Endometrium (tissue), 2 donors: ENCODE measurements around the gene PIP4K2B.
"Not testable (repeated sequence)": the region's sequence is repeated elsewhere in the genome, so short reads cannot be mapped to it uniquely, and the experiment has no call there.

Source experiments
- FAIRE-seq: peaks from 2 replicates; lab custom pipeline; 2012; peaks lifted over from hg19 to GRCh38; lab: Jason Lieb, UNC
- donor health status: control.
- donor health status: control.

PIP4K2B gene

DNA sequence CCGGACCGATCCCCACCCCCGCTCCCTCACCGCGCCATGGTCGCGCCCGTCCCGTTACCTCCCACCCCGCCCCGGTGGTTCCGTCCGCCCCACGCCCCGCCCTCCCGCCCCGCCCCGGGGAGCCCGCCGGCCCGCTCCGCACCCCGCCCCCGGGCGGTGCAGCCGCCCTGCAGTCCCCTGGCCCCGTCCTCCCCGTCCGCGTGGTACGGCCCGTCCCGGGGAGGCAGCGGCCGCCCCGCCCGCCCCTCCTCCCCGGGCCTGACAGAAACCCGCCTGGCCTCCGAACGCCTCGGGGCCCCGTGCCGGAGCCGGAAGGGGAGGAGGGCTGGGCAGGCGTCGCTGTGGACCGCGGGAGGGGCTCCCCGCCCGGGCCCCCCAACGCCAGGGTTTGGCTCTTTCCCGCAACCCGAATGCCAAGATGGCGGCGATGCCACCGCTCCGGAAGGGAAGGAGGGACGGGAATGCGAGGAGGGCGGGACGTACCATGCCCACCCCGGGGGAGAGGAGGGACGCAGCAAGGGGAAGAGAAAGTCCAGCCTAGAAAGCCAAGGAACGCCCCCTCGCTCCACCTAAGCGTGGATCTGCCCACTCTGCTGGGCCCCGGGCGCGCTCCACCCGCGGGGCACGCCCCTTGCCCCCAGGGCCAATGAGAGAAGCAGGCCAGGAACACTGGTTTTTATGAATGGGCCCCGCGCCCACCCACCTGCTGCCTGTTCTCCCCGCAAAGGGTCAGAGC is at the start of gene PIP4K2B:
Gene PIP4K2B, minus strand, starts transcription at position 56 of the 736 bp plus-strand sequence. CDS start 132 bp downstream, outside the sequence.
- FAIRE-seq, result no peak

DNA sequence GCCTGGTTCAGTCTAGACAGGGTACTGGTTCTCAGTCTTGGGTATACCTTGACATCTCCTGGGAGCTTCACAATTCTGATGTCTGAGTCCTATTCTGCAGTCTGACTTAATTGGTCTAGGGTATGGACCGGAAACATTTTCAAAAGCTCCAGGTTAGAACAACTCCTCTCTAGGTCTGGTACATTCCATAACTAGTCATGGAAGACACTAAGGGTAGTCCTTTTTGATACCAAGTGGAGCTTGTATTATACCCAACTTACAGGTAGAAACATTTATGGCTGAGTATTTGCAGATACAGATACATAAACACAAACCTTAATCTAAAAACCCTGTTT is 49.2 kb upstream of the PIP4K2B start:
- FAIRE-seq, result no peak

DNA sequence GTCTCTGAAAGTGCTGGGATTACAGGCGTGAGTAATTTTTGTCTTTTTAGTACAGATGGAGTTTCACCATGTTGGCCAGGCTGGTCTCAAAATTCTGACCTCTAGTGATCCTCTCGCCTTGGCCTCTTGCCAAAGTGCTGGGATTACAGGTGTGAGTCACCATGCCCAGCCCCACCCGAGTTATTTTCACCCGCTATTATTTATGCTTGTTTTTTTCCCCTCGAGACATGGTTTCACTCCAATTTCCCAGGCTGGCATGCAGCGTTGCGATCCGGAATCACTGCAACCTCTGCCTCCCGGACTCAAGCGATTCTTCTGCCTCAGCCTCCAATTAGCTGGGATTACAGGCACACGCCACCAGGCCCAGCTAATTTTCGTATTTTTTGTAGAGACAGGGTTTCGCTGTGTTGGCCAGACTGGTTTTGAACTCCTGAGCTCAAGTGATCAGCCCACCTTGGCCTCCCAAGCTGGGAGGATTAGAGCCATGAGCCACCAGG is 45.0 kb upstream of the PIP4K2B start:
- FAIRE-seq, result no peak

DNA sequence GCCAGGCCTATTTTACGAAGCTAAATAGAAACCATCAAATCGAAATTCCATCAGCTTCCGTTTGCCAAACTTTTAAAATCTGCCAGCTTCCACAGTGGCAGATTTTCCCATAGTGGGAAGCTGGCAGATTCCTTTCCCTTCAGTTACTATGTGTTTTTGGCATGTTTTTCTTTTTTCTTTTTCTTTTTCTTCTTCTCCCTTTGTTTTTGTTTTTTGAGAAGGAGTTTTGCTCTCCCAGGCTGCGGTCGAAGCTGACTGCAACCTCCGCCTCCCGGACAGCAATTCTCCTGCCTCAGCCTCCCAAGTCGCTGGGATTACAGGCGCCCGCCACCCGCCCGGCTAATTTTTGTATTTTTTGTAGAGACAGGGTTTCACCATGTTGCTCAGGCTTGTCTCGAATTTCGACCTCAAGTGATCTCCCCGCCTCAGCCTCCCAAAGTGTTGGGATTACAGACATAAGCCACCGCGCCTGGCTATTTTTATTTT is 26.4 kb upstream of the PIP4K2B start:
- FAIRE-seq, result no peak

DNA sequence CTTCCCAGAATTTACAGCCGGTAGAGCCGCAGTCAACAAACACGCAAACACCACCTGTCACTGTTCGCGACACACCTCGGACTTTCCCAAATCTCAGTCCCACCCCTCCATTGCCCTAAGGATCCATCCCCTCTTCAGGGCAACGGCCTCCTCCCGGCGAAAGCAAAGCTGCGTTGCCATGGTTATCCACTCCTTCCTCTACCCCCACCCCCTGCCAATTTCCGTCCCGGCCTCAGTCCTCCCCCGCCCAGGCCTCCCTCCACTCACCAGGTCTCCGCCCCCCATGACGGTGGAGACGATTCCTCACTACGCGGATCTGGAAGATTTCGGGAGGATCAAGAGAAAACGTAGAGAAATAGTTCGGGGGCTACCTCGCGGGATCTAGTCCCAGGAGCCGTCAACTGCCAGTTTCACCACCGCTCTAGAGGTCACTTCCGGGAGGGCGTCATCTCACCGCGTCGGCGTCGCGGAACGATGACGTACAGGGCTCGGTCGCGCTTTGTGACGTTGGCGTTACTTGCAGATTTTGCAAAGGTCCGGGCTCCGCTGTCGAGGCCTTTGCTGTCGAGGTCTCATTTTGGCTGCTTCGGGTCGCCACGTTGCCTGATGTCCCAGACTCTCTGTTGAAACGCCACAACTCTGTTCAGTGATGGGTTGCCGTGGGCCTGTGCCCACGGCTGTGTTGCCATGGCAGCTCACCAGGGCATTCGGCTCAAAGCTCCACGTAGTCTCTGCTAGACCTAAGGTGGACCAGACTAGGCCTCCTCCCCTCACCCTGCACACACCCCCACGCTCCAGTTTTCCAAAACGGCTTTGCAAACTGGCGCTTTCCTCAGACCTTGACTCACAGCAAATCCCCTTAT is 25.8 kb upstream of the PIP4K2B start, which contains the start of gene CWC25:
Gene CWC25, minus strand, starts transcription at position 423 of the 863 bp plus-strand sequence. Its CDS starts 138 bp downstream, at position 285.
- FAIRE-seq, result no peak

DNA sequence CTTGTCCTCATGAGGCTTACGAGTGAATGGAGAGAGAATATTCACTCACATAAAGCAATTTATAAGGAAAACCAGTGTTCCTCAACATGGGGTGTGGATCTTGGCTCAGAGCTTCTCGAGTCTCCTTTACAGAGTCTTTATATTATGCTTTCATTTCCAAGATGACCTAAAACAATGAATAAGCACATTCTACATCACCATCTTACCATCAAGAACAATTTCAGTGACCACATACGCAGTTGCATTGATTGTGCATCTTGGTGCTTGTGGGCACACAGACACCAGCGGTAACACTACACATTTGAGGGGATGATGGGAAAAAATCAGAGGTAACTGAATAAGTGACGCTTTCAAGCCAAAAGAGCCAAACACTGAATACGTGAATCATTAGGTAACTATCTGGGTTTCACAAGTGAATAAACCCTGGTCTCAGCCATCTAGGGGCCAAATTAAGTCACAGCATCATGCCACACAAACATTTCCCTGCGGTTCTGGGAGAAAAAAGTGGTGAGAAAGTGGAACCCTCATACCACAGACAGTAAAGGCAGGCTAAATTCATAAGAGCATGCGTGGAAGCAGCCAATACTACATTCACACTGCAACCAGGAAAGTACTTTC is 16.3 kb upstream of the PIP4K2B start:
- no peak for FAIRE-seq

DNA sequence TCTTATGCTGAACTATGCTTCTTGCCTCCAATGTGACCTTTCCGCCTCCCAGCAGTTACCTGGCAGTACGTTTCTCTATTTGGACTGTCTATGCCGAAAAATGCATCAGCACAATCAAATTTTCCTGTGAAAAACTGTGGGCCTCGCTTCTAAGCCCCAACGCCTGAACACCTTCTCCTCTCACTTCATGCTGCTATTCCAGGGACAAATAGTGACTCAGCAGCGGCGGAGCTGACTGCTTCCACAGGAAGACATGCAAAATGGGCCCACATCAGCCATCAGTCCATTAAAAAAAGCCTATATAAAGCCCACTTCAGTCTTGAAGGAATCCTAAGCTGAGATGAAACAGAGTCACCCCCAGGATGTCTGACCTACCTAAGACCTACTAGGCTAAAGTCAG is 10.5 kb upstream of the PIP4K2B start:
- FAIRE-seq, result no peak

DNA sequence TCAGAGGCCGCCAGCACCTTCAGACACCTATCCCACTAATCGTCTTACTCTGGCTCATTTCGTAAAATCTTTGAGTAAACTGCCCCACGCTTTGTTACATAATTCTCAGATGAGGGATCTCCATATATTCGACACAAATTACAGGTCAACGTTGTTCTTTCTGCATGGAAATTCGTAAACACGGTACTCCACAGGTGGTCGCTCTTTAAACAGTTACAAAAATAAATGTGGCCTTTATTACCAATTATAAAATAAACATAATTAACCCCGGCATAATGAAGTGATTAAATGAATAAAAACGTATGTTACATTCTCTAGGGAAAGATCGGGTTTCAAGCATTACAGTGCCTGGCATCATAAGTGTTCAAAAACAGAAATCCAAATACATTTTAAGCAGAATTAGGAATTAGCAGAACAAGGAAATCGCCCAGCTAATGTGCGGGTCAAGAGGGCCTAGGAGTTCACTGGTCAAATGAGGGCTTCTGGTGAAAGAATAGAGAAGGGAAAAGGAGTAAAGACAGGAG is 943 bp upstream of the PIP4K2B start:
- no peak for FAIRE-seq

DNA sequence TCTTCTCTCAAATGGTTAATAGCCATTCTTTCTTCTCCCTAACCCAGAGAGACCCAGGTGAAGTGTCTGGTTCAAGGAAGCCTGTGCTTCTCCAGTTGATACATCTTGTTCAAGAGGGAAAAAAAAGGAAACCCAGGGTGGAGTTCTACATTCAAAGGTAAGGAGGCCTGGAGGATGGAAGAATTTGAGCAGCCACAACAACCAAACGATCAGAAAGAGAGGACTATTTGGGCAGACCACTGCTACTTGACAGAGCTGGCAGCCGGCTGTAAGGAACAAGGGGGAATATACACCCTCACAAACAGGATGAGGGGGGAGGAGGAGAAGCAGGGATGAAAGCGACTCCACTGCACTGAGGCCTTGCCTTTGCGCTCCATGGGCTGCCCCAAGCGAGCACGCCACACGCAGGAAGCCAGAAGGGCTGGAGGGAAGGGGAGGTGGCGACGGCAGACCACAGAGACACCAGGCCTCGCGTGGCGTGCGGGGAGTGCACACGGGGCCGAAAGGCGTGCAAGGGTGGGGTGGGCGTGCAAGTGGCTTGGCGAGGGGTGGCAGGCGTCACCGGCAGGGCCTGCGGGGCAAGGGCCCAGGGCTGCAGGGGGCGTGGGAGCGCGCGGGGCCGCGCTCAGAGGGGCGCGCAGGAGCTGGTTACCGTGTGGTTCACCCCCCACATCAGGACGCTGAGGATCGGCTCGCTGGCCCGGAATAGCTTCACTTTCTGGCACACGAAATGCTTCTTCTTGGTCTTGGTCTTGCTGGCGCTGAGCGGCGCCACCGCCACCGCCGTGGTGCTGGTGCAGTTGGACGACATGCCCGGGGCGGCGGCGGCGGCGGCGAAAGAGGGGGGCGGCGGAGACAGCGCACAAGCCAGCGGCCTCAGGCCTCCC is 499 bp downstream of the PIP4K2B start:
- FAIRE-seq, result no peak

DNA sequence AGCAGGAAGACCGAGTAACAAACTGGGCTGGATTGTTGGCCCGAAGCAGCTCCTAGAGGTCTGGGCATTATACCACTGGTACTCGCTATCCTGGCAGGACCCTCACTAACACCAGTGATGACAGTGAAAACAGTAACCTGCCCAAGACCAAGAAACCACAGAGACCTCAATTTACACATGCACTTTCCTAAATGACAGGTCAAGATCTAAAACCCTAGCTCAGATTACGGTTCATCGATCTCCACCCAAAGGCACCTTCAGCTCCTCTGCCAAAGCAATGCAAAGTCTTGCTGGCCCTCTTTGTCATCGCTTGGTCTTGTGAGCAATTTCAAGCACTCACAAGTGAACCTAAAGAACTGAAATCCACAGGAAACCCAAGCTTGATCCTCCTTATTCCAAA is 1.5 kb downstream of the PIP4K2B start:
- FAIRE-seq, result no peak

DNA sequence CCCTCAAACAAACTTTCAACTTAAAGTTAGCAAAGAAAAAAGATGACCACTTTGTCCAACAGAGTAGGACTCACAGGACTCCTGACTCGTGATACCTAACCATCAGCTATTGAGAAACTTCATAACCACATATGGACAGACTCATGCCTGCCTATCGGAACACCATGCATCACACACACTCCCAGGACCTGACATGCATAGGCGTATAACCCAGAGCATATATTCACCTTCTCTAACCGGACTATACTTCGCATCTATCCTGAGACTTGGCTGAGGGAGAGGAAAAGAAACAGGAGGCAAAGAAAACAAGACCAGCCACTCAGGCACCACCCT is 2.2 kb downstream of the PIP4K2B start:
- no peak for FAIRE-seq

DNA sequence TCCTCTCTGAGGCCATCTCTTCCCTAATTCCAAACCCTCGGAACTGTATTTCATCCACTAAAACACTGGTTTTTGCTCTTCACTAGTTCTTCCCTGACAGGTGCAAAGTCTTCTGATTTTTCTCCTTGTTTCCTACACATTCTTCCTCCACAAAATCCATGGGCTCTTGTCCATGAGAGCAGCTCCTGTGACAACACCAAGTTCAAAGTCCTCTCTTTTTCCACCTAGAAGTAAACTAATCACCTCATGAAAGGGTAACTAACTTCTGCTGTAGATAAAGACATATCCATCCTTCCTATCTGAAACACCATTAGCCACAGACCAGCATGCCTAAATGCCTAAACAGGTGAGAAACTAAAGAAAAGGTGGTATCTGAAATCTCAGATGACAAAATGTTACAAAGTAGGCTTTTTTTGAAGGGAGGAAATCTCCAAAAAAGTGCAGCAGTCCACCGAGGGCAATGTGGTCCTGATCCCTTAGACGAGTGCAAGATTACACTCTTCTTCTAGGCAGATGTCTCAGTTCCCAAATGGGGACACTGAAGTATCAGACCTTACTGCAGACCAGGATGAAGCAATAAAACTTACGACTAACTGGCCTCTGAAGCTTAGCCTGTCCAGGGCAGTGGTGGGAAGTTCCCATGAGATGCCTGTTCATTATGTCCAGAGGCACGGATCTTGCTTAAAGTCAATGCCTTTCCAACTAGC is 2.8 kb downstream of the PIP4K2B start:
- no peak for FAIRE-seq

DNA sequence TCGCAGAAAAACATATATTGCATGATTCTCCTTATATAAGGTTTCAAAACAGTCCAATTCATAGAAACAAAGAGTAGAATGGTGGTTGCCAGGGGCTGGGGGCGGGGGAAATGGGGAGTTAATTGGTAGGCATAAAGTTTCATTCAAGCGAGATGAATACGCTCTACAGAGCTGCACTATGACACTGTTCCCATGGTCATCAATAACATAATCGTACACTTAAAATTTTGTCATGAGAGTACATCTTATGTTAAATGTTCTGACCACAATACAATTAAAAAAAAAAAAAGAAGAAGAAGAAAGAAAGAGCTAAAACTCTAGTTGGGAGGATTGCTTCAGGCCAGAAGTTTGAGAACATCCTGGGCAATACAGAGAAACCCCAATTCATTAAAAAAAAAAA is 5.1 kb downstream of the PIP4K2B start:
- FAIRE-seq, result no peak

DNA sequence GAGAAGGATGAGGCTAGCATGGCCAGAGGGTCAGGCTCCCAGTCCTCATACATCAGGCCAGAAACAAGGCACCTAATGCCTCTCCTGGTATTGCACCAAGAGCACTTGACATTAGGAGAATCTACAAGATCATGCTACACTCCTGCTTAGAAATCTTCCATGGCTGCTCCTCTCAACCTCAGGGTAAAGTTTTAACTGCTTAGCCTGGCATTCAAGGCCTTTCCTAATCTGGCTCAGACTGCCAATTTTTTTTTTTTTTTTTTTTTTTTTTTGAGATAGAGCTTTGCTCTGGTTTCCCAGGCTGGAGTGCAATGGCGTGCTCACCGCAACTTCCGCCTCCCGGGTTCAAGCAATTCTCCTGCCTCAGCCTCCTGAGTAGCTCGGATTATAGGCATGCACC is 8.2 kb downstream of the PIP4K2B start:
- no peak for FAIRE-seq

DNA sequence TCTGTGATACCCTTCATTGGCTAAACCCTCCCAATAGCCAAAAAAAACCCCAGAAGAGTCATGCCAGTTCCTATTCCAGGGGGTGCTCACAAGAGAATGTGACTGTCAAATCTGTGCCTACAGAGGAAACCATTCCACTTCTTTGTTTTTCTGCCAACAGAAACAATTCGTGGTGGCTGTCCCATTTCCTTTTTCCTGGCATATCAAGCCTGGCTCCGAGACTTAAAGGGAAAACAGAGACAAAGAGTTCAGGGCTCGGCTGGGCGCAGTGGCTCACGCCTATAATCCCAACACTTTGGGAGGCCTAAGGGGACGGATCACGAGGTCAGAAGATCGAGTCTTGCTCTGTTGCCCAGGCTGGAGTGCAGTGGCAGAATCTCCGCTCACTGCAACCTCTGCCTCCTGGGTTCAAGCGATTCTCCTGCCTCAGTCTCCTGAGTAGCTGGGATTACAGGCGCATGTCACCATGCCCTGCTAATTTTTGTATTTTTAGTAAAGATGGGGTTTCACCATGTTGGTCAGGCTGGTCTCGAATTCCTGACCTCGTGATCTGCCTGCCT is 9.1 kb downstream of the PIP4K2B start:
- FAIRE-seq, result not testable (repeated sequence)

DNA sequence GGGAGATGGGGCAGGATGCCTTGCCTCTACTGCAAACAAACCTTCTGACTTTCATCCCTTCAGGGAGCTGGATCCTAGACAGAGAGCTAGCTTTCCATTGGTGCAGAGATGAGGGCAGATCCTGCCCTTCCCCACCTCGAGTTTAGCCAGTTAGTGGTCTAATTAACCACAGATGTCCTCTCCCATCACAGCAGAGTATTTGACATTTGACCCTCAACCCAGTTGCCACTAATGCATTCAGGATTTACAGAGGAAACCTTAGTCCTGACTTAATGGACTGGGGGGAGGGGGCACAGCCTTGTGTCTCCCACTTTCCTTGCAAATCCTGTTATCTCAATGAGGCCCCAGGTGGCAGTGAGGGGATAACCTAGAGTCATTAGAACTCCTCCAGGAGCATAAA is 10.2 kb downstream of the PIP4K2B start:
- FAIRE-seq, result no peak

DNA sequence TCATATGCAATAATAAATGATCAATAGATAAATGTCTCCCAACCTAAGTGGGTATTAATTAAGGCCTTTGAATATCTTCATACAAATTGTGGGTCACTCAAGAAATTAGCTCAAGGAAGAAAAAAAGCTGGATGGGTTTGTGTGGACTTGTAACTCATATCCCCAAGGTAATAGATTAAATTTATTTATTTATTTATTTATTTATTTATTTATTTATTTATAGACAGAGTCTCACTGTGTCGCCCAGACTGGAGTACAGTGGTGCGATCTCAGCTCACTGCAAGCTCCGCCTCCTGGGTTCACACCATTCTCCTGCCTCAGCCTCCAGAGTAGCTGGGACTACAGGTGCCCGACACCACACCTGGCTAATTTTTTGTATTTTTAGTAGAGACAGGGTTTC is 11.4 kb downstream of the PIP4K2B start:
- FAIRE-seq, result not testable (repeated sequence)

DNA sequence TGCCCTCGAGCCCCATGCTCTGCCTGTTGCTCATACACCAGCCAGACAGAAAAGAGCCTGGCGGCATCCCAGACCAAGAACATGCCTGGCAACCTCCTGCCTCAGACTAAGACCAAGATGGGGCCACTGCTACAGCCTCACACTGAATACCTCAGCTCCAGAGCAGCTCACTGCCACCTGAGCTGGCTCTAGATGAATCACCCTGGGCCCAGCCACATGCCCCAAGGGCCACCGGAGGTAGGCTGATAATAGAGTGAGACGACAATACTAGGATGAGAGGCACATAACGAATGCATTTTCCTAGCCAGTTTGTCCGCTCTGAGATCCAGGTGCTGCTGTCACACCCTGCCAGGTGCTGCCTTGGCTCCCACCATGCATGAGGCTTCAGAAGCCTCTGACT is 13.0 kb downstream of the PIP4K2B start:
- no peak for FAIRE-seq

DNA sequence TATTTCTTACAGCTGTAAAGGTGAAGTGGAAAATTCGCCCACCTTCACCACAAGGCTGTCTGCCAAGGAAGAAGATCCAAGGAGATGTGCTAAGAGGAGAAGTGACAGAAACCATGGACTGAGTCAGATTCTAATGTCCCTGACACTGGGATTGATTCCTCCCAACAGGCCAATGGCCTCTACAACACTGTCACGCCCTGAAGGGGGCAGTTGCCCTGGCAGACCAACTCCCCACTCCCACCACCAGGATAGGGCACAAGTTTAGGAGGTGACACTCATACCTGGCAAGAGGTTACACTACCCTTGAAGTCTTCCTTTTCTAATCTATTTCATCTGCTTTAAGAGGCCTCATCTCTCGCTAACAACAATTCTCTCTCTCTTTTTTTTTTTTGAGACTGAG is 16.1 kb downstream of the PIP4K2B start:
- no peak for FAIRE-seq

DNA sequence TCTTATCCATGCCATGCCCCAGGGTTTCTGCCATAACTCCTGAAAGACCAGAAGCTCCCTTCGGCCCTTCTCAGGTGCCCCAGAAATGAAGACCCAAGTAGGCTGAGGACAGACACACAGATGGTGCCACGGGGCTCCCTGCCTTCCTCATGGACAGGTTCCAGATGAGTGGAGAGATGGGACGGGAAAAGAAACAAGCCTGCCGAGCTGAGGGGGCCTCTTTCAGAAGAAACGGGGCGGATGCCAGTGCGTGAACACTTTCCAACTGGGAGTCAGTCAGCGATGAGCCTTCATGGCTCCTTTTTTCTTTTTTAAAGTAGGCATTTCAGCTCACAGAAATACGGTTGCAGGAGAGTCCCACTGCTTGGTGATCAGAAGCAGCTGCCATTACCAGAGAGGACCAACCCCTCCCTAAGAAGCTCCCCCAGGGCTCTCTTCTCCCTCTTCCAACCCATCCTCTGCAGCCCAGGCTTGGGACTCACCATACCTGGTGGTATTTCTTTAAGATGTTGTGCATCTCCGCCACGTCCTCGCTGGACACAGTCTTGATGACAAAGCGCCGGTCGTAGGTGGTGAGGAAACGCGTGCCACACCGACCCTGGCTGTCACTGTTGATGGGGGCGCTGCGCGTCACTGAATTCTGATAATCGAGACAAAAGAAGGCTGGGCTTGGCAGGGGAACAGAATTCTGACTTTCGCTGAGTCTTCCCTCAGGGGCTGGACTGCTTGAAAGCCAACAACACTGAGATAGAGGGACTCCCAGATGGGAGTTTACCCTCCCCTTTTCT is 19.2 kb downstream of the PIP4K2B start:
- FAIRE-seq, result no peak
